HepG2 (cell line): ENCODE measurements around the gene LRRC43. TPM values are rescaled to one million over a fixed set of nuclear protein-coding genes. Genes with fewer than 3 reads are reported as not detected.

Experiments
- DMTF1 ChIP-seq: sonication (generic); formaldehyde crosslinking; IDR thresholded peaks from 2 replicates; pipeline ENCODE4 v1.4.0; 2020; ENCODE audit warnings: mild to moderate bottlenecking, missing genetic modification reagents
- HIC2 ChIP-seq: sonication (generic); formaldehyde crosslinking; IDR thresholded peaks from 2 replicates; pipeline ENCODE4 v1.9.0; 2022; ENCODE audit warnings: low read depth, missing genetic modification reagents
- HOXA9 ChIP-seq: sonication (generic); formaldehyde crosslinking; IDR thresholded peaks from 2 replicates; pipeline ENCODE4 v1.8.1; 2022; ENCODE audit warnings: missing genetic modification reagents, mild to moderate bottlenecking, moderate library complexity, borderline replicate concordance
- NFATC3 ChIP-seq: sonication (generic); formaldehyde crosslinking; IDR thresholded peaks from 2 replicates; pipeline ENCODE4 v1.5.1; 2020; ENCODE audit warnings: mild to moderate bottlenecking, missing genetic modification reagents
- REST ChIP-seq, 2 experiments: IDR thresholded peaks; 2 replicates each; pipeline ENCODE4 v1.6.1; 2011 to 2012; ENCODE audit warnings: low read length in 2 of 2, borderline replicate concordance in 1 of 2, low read depth in 1 of 2, mild to moderate bottlenecking in 1 of 2, moderate library complexity in 1 of 2
- ZNF230 ChIP-seq: sonication (generic); formaldehyde crosslinking; IDR thresholded peaks from 2 replicates; pipeline ENCODE4 v1.4.0; 2020; ENCODE audit warnings: mild to moderate bottlenecking, missing genetic modification reagents
- ZNF574 ChIP-seq: sonication (generic); formaldehyde crosslinking; IDR thresholded peaks from 2 replicates; pipeline ENCODE4 v1.4.0; 2020; ENCODE audit warnings: missing genetic modification reagents
- polyA plus RNA-seq, 8 experiments: library from polyadenylated mRNA; depleted of rRNA in 3 of 8; stranded (reverse) in 7 of 8; unstranded in 1 of 8; fragments of >200 nt; fragmentation: Illumina TruSeq in 4 of 8; extraction: Trizol in 4 of 8; gene quantifications; 2 replicates each; pipeline versions ENCODE4 v1.2.1 to v1.2.3, GENCODE V29; 2011 to 2016; ENCODE audit warnings: low read depth in 4 of 8, missing spikeins in 1 of 8, mixed read lengths in 1 of 8; ENCODE audit not compliant: insufficient read depth in 1 of 8
- total RNA-seq, 5 experiments: library from RNA; depleted of rRNA; stranded (reverse); fragments of >200 nt; fragmentation: Illumina TruSeq; extraction: Trizol; gene quantifications; 2 replicates each; pipeline ENCODE4 v1.2.3, GENCODE V29; 2016; ENCODE audit warnings: low read depth in 1 of 5

Gene LRRC43
- total and polyA plus RNA-seq, 2 of the 13 experiments (the other 11 are each of a cell fraction or from before 2014, with no cell fraction given), result not detected

GRCh38 chr12:122226366-122227125 is 43.6 kb downstream of the LRRC43 start (continued):
- TF ChIP-seq ZNF574 (CRISPR knock-in tag) (peak; percentile 48), HOXA9 (CRISPR knock-in tag) (peak; percentile 85; the same call in 1 of the 2 replicates), HIC2 (CRISPR knock-in tag) (no peak), ZNF230 (CRISPR knock-in tag) (peak; percentile 60; the same call in 1 of the 2 replicates), NFATC3 (CRISPR knock-in tag) (no peak; the same call in 1 of the 2 replicates), DMTF1 (no peak), REST (IDR thresholded peaks at IDR 0.05; ENCODE audit: borderline replicate concordance in 1 of 2, low read depth in 1 of 2, low read length in 2 of 2) (peak; percentile 68 to 91)
